HG03139 (cell line): ENCODE results near the gene OGDH.
"Not testable (repeated sequence)": the region's sequence is repeated elsewhere in the genome, so short reads cannot be mapped to it uniquely, and the experiment has no call there.

Source experiments
- ATAC-seq: cut with Tn5 transposase; IDR thresholded peaks from one replicate; pipeline ENCODE4 v1.9.1; 2021; ENCODE audit not compliant: unreplicated experiment

Gene OGDH

DNA sequence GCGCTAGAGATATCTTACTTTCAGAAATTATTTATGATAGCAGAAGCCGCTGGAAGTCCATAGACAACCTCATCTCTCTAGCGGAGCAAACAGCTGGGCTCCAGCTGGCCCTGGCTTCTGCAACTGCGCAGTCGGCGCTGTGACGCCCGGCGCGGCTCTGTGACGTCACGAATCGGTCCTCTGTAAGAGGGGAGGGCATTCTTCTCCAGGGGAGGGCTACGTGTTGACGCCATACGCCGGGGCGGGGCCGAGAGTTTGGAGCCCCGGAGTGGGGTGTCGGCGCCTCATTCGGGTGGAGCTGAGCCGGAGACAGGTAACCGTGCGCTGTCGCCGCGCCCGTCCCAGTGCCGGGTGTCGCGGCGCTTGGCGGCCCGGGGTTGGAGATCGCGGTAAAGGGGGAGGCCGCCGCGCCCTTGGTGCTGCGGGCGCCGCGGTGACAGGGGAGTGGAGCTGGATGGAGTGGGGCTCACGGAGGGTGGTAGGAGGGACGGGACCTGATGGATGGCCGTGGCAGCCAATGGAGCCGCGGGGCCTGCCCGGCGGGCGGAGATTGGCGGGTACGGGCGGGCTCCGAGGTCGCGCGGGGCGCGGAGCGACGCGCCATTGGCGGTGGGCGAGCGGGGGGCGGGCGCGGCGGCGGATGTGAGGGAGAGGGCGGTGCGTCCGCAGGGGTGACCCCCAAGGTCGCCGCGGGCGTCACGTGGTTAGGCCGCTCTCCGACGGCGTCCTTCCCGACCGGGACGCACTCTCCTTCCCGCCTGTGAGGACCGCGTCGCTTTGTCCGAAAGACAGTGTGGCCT is at the start of gene OGDH:
Gene OGDH (plus strand): TSS at position 287 of the 800 bp plus-strand sequence. CDS start 17,717 bp downstream, outside the sequence.
- ATAC-seq, result peak; percentile 92

DNA sequence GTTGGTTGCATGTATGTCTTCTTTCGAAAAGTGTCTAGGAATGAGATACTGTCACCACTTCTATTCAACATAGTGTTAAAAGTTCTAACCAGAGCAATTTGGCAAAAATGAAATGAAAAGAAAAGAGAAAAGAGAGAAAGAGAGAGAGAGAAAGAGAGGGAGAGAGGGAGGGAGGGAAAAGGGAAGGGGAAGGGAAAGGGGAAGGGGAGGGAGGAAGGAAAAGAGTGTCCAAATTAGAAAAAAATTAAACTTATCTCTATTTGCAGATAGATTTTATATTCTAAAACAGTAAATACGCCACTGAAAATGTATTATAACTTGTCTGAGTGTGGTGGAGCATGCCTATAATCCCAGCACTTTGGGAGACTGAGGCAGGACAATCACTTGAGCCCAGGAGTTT is 48.9 kb upstream of the OGDH start:
- ATAC-seq, result no peak

DNA sequence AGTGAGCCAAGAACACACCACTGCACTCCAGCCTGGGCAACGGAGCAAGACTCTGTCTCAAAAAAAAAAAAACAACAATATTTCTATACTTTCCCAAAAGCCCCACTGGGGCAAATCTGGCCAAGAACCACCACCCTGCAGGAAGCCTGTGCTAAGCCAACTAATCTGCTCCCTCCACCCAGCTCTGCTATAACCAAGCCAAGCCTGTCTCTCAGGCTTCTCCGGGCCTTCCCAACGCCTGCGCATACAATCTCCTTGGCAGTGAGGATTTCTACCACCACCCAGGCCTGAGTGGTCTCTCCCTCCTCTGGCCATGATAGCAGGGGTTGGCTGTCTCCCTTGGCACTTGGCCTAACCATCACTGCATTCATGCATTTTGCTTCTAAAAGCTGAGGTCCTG is 46.9 kb upstream of the OGDH start:
- ATAC-seq, result no peak

GRCh38 chr7:44561481-44561880 is 44.9 kb upstream of the OGDH start:
- ATAC-seq, result no peak

- no peak for ATAC-seq
Measured at GRCh38 chr7:44561962-44562621, 44.3 kb upstream of the OGDH start.

- ATAC-seq, result not testable (repeated sequence)
Measured at GRCh38 chr7:44562622-44562962, 43.8 kb upstream of the OGDH start.

DNA sequence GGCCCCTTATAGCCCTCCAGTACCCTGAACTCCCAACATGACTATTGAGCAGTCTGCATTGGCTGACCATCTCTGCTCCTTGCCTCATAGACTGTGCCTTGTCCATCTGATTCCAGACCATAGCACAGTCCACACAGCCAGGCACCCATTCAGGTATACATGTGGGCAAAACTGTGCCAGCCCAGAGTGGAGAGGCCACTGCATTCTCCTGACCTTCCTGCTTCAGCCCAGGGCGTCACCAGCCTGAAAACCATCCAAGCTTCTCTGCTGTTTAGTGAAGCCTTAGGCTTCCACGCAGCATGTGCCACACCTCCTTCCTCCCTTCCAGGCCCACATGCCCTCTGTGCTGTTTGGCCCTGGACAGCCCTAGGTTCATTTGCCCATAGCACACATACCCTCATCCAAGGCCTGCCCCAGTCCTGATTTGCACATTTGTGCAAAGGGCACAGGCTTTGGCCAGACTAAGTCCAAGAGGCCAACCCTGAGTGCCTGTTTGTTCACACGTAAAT is 43.2 kb upstream of the OGDH start:
- ATAC-seq, result no peak

- no peak for ATAC-seq
Measured at GRCh38 chr7:44564606-44565005, 41.8 kb upstream of the OGDH start.

- no peak for ATAC-seq
Measured at GRCh38 chr7:44565097-44565794, 41.2 kb upstream of the OGDH start.

- no peak for ATAC-seq
Measured at GRCh38 chr7:44565795-44566559, 40.5 kb upstream of the OGDH start.

- ATAC-seq, result no peak
Measured at GRCh38 chr7:44566680-44567079, 39.7 kb upstream of the OGDH start.

DNA sequence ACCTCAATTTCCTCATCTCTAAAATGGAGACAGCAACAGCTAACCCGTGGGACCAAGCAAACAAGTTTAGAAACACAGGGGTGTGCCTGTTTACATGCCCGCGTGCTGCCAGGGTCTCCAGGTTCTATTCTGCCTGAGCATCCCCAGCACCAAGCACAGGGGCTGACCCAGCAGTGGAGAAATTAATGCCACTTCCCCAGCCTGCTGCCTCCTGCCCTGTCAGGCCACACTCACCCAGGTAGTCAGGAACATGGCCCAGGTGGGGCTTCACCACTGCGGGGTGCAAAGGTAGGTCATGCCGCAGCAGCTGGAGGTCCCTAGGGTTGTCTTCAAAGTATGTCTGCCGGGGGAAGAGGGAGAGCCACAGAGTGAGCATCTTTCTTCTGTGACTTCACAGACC is 38.5 kb upstream of the OGDH start:
- no peak for ATAC-seq

- ATAC-seq, result no peak
Measured at GRCh38 chr7:44568771-44569560, 37.5 kb upstream of the OGDH start.

- no peak for ATAC-seq
Measured at GRCh38 chr7:44569959-44570358, 36.5 kb upstream of the OGDH start.

DNA sequence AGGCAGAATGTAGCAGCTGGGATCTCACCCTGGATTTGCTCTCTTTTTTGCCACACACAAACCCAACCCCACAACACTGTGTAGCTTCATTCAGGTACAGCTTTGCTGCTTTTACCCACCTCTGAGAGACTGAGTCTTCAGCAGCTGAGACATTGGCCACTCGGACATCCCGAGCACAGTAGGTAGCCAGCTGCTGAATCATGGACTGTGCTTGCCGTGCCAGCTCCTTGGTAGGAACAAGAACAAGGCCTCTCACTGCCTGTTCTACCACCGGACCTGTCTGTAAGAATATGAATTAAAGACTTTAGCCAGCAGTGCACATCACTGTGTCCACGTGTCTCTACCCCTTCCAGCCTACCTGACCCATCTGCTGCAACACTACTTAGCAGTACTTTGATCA is 33.7 kb upstream of the OGDH start:
- no peak for ATAC-seq

GRCh38 chr7:44573464-44574286 is 32.8 kb upstream of the OGDH start, which contains the start of gene DDX56:
DDX56 (minus strand) TSS chr7:44573908; CDS start chr7:44573895, 13 bp downstream.
- ATAC-seq, result peak; percentile 90

GRCh38 chr7:44574287-44574872 is 32.0 kb upstream of the OGDH start:
- peak; percentile 25 for ATAC-seq

DNA sequence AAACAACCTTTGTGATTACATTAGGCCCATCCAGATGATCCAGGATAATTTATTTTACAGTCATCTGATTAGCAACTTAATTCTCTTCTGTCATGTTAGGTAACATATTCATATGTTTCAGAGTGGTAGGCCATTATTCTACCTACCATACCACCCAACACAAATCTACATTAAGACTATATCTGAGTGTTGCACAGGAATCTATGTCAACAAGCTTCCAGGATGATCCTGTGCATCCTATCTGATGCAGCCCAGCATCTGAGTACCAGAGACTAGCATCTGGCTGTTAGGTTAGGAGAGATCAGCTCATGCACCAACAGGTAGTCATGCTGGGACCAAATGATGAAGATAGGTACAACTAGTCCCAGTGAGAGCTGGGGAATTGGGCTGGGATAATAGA is 31.4 kb upstream of the OGDH start:
- no peak for ATAC-seq

DNA sequence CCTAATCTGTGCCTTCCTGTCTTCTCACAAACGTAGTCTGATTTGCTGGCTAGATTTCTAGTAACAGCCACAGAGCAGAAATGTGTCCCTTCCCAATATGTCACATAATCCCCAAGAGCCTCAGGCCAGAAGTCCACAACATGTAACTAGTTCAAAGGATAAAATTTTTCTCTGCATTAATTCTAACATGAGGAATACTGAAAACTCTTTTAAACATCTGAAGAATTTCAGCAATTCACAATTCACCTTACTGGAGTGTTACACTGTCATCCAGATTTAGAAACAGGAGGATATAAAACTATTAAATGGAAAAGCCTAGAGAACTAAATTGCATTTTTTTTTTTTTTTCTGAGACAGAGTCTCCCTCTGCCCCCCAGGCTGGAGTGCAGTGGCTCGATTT is 30.2 kb upstream of the OGDH start:
- ATAC-seq, result no peak
